MM.1S (cell line): ENCODE measurements around the gene OR8G1.
"Not testable (repeated sequence)": the region's sequence is repeated elsewhere in the genome, so short reads cannot be mapped to it uniquely, and the experiment has no call there.

ENCODE experiments used
- CTCF ChIP-seq: fragments of 300-600 bp; sonication (generic); IDR thresholded peaks from 2 replicates; pipeline ENCODE4 v1.5.1; 2016; ENCODE audit warnings: antibody characterized with exemption, low read length, mixed read lengths
- EZH2 ChIP-seq: fragments of 300-600 bp; sonication (generic); optimal IDR thresholded peaks from 2 replicates; pipeline ENCODE3; 2017; ENCODE audit warnings: low read depth, mild to moderate bottlenecking, antibody characterized with exemption, low read length, mixed read lengths
- EZH2phosphoT487 ChIP-seq: fragments of 300-600 bp; sonication (generic); IDR thresholded peaks from 2 replicates; pipeline ENCODE4 v1.6.1; 2018; ENCODE audit warnings: antibody characterized with exemption, low read length

- TF ChIP-seq EZH2, EZH2phosphoT487, CTCF: not testable (repeated sequence)
Measured at GRCh38 chr11:124265041-124265440, 24.1 kb downstream of the OR8G1 start.
